PC-9 (cell line): Measurements from ENCODE around the gene PDE4B. TPM values are rescaled to one million over a fixed set of nuclear protein-coding genes. Genes with fewer than 3 reads are reported as not detected.

ENCODE experiments used
- BruUV-seq: library from RNA; stranded (reverse); fragments of 400-500 nt; replicated peaks from 2 replicates; lab custom pipeline; 2021; lab: Mats Ljungman, UMichigan
- CTCF ChIA-PET: fragments of 300-600 bp; sonication (Branson Sonifier 250); formaldehyde crosslinking; loops from one replicate; lab custom pipeline; 2022; ENCODE audit warnings: antibody characterized with exemption; lab: Charles Lee
- POLR2A ChIA-PET: fragments of 300-600 bp; sonication (Branson Sonifier 250); formaldehyde crosslinking; loops from one replicate; lab custom pipeline; 2022; ENCODE audit warnings: antibody characterized with exemption; ENCODE audit not compliant: unreplicated experiment; lab: Charles Lee
- DNase-seq, 2 experiments: peaks; one replicate each; pipeline versions ENCODE4 v3.0.0 to v3.0.0-alpha.2; 2015 to 2022; ENCODE audit warnings: mixed read lengths in 1 of 2
- H2AFZ ChIP-seq: fragments of 200-600 bp; sonication (generic); 2 replicates; pipeline ENCODE4 v1.8.1; 2017; ENCODE audit warnings: antibody characterized with exemption
- H3F3A ChIP-seq: fragments of 200-600 bp; sonication (generic); 2 replicates; pipeline ENCODE4 v1.8.1; 2017; ENCODE audit warnings: antibody characterized with exemption, mild to moderate bottlenecking, low read depth; ENCODE audit not compliant: insufficient read depth
- H3K27ac ChIP-seq: fragments of 200-600 bp; sonication (generic); 2 replicates; pipeline ENCODE4 v1.6.1; 2016; ENCODE audit warnings: mixed run types
- H3K27me3 ChIP-seq: fragments of 200-600 bp; sonication (generic); 2 replicates; pipeline ENCODE4 v1.6.1; 2016; ENCODE audit warnings: low read depth, mixed run types; ENCODE audit not compliant: insufficient read depth
- H3K36me3 ChIP-seq: fragments of 200-600 bp; sonication (generic); 2 replicates; pipeline ENCODE4 v1.6.1; 2016; ENCODE audit warnings: low read depth, mixed run types
- H3K4me1 ChIP-seq: fragments of 200-600 bp; sonication (generic); replicated peaks from 2 replicates; pipeline ENCODE4 v1.6.1; 2016; ENCODE audit warnings: mixed run types; ENCODE audit not compliant: insufficient read depth
- H3K4me2 ChIP-seq: fragments of 200-600 bp; sonication (generic); 2 replicates; pipeline ENCODE4 v1.6.1; 2017; ENCODE audit warnings: mixed run types
- H3K4me3 ChIP-seq: fragments of 200-600 bp; sonication (generic); 2 replicates; pipeline ENCODE4 v1.6.1; 2016; ENCODE audit warnings: mixed run types
- H3K79me2 ChIP-seq: fragments of 200-600 bp; sonication (generic); 2 replicates; pipeline ENCODE4 v1.6.1; 2017; ENCODE audit warnings: low read depth, mixed run types
- H3K9me2 ChIP-seq: fragments of 200-600 bp; sonication (generic); 2 replicates; pipeline ENCODE4 v1.8.1; 2017; ENCODE audit warnings: mild to moderate bottlenecking; ENCODE audit not compliant: insufficient read depth
- H3K9me3 ChIP-seq: fragments of 200-600 bp; sonication (generic); 2 replicates; pipeline ENCODE4 v1.8.1; 2016; ENCODE audit warnings: low read depth; ENCODE audit not compliant: insufficient read depth
- H4K20me1 ChIP-seq: fragments of 200-600 bp; sonication (generic); 2 replicates; pipeline ENCODE4 v1.8.1; 2017; ENCODE audit not compliant: insufficient read depth
- EZH2 ChIP-seq: fragments of 200-600 bp; sonication (generic); IDR thresholded peaks from 2 replicates; pipeline ENCODE4 v1.8.0; 2017; ENCODE audit warnings: antibody characterized with exemption, low read depth
- intact Hi-C: fragments of 100-400 bp; cut with micrococcal nuclease; formaldehyde crosslinking; loops from one replicate; pipeline ENCODE4 v1.10.0; 2022; ENCODE audit not compliant: unreplicated experiment
- total RNA-seq: library from RNA; stranded (reverse); gene quantifications from 2 replicates; pipeline ENCODE4 v1.2.3, GENCODE V29; 2021
- TF ChIP-seq, protein P1 (sequence below): fragments of 200-600 bp; sonication (generic); conservative IDR thresholded peaks from 2 replicates; pipeline ENCODE4 v1.6.1; 2017; ENCODE audit warnings: mixed run types, antibody characterized with exemption, mild to moderate bottlenecking, moderate library complexity

The PDE4B gene
- total RNA-seq, 1 experiment from 2014 or later = 1.3 TPM

DNA sequence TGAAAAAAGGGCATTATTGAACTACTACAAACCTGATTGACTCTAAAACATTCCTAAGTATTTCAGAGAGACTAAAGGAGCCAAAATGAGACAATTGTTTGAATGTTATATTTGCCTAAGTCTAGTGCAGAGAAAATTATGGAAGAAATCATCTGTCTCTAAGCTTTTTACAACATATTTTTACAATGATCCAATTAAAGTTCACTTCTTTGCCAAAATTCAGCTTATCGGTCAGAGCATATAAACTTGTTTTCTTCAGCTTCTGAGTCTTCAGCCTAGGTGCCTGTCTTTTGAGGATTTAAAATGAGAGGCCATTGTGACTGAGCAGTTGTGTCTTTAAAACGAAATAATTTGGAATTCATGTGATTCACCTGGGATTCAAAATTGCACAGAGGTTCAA lies 560.1 kb downstream of the PDE4B start:
- Histone ChIP-seq H3F3A (no peaks in the 10 kb centered on the region), H3K79me2 (no peaks in the 10 kb centered on the region), H3K27me3 (no peaks in the 10 kb centered on the region), H2AFZ (no peak overlapping the region), H3K4me3 (no peak overlapping the region), H3K36me3 (no peaks in the 10 kb centered on the region), H3K9me3 (no peaks in the 10 kb centered on the region), H3K27ac (no peak overlapping the region), H3K9me2 (no peaks in the 10 kb centered on the region), H3K4me2 (no peak overlapping the region), H3K4me1 (no peaks in the 10 kb centered on the region), H4K20me1 (no peaks in the 10 kb centered on the region)
- CTCF ChIA-PET = no interaction called here
- intact Hi-C loops = no loop called here
- DNase-seq = no peak
- TF ChIP-seq, protein P1, sequence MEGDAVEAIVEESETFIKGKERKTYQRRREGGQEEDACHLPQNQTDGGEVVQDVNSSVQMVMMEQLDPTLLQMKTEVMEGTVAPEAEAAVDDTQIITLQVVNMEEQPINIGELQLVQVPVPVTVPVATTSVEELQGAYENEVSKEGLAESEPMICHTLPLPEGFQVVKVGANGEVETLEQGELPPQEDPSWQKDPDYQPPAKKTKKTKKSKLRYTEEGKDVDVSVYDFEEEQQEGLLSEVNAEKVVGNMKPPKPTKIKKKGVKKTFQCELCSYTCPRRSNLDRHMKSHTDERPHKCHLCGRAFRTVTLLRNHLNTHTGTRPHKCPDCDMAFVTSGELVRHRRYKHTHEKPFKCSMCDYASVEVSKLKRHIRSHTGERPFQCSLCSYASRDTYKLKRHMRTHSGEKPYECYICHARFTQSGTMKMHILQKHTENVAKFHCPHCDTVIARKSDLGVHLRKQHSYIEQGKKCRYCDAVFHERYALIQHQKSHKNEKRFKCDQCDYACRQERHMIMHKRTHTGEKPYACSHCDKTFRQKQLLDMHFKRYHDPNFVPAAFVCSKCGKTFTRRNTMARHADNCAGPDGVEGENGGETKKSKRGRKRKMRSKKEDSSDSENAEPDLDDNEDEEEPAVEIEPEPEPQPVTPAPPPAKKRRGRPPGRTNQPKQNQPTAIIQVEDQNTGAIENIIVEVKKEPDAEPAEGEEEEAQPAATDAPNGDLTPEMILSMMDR = no peak
- TF ChIP-seq EZH2 = no peak
- POLR2A ChIA-PET = interaction anchor here (0.7 kb wide), 1 partner anchor 300 kb away, joined by 3 read pairs; no protein-coding TSS in a partner anchor
- no TSS peak for BruUV-seq

DNA sequence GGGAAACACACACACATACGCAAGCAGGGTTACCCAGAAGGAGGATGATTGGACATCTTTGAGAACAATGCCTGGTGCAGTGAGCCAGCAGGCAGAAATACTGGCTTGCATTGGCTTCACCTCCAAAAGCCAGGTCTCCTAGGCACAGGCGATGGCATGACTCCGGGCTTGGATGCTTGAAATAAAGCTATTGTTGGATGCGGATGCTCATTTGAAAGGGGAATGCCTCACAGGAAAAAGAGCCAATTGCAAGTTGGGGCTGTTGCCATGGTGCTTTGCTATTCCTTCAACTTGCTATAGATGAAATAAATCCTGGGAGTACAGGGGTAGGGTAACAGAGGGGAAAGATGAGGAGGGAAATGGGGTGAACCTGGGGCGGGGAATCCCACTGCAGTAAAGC lies 560.6 kb downstream of the PDE4B start:
- DNase-seq = no peak
- Histone ChIP-seq H3K9me3 (no peaks in the 10 kb centered on the region), H3F3A (no peaks in the 10 kb centered on the region), H2AFZ (no peak overlapping the region), H3K9me2 (no peaks in the 10 kb centered on the region), H3K27me3 (no peaks in the 10 kb centered on the region), H3K4me1 (no peaks in the 10 kb centered on the region), H3K27ac (no peak overlapping the region), H3K79me2 (no peaks in the 10 kb centered on the region), H3K36me3 (no peaks in the 10 kb centered on the region), H3K4me3 (no peak overlapping the region), H3K4me2 (no peak overlapping the region), H4K20me1 (no peaks in the 10 kb centered on the region)
- intact Hi-C loops = no loop called here
- no TSS peak for BruUV-seq
- CTCF ChIA-PET = no interaction called here
- POLR2A ChIA-PET = interaction anchor here (0.7 kb wide), 1 partner anchor 299 kb away, joined by 3 read pairs; no protein-coding TSS in a partner anchor
- TF ChIP-seq, protein P1 = no peak
- no peak for TF ChIP-seq EZH2

DNA sequence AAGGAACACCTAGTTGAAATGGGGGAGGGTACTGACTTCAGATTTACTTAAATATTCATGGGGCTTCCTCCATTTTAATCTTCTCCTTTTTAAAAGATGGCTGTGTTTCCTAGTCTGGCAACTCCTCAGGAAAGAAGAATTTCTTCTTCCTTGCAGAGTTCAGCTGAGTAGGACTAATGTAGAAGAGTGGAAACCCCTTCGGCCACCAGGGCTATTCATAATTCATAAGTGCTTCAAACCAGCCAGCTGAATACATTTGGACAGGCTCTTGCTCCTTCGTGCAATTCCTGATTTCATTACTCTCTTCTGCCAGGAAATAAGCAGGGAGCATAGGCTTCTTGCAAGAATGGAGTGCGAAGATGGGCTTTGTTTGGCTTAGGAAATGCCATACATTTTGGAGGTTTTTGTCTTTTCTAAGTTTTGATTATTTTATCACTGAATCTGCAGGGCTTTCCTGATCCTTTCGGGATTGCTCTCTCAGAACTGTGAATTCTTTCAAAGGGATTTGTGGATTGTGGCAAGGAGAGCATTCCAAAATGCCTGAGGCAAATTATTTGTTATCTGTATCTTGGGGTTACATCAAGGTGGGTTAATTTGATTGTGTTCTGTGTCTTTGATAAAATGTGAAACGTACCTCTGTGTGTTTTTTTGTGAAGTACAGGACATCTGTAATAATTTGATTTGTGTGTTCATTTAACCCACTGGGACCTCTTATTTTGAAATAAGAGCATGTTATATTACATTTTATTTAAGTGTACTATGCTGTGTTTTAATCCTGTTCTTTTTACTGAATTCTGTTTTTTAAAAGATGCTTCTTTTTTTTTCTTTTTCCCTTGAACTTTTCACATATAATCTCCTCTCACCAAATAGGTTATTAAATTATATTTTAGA lies 561.9 kb downstream of the PDE4B start:
- H3K36me3 ChIP-seq = no peaks in the 10 kb centered on the region
- H3K4me3 ChIP-seq = no peak overlapping the region
- H3K9me3 ChIP-seq = no peaks in the 10 kb centered on the region
- POLR2A ChIA-PET = no interaction called here
- no peak overlapping the region for H3K4me2 ChIP-seq
- no peaks in the 10 kb centered on the region for H3F3A ChIP-seq
- no peaks in the 10 kb centered on the region for H3K27me3 ChIP-seq
- H3K4me1 ChIP-seq = no peaks in the 10 kb centered on the region
- TF ChIP-seq, protein P1 = no peak
- no peak for TF ChIP-seq EZH2
- BruUV-seq = no TSS peak
- no peak overlapping the region for H2AFZ ChIP-seq
- CTCF ChIA-PET = no interaction called here
- H4K20me1 ChIP-seq = no peaks in the 10 kb centered on the region
- intact Hi-C loops = no loop called here
- DNase-seq = peak in 1 of 2 experiments; percentile 10
- no peaks in the 10 kb centered on the region for H3K79me2 ChIP-seq
- no peak overlapping the region for H3K27ac ChIP-seq
- H3K9me2 ChIP-seq = no peaks in the 10 kb centered on the region
